ENCODE measurements around the gene FYN.

- TF ChIP-seq, protein P1, sequence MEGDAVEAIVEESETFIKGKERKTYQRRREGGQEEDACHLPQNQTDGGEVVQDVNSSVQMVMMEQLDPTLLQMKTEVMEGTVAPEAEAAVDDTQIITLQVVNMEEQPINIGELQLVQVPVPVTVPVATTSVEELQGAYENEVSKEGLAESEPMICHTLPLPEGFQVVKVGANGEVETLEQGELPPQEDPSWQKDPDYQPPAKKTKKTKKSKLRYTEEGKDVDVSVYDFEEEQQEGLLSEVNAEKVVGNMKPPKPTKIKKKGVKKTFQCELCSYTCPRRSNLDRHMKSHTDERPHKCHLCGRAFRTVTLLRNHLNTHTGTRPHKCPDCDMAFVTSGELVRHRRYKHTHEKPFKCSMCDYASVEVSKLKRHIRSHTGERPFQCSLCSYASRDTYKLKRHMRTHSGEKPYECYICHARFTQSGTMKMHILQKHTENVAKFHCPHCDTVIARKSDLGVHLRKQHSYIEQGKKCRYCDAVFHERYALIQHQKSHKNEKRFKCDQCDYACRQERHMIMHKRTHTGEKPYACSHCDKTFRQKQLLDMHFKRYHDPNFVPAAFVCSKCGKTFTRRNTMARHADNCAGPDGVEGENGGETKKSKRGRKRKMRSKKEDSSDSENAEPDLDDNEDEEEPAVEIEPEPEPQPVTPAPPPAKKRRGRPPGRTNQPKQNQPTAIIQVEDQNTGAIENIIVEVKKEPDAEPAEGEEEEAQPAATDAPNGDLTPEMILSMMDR (conservative IDR thresholded peaks at IDR 0.05; ENCODE audit: low read depth, low read length): no peak
- no peak for TF ChIP-seq EZH2 (IDR thresholded peaks at IDR 0.05; ENCODE audit: borderline replicate concordance, low read depth, low read length, poor library complexity, severe bottlenecking)
Measured at GRCh38 chr6:111699123-111699522, 174.1 kb downstream of the FYN start.
